Activated T-cell treated with anti-CD3 and anti-CD28 coated beads, Interleukin-2, amount 50 U/mL, for 4 hours (primary cell): ENCODE measurements around the gene BAG3. TPM values are rescaled to one million over a fixed set of nuclear protein-coding genes. Genes with fewer than 3 reads are reported as not detected.

ENCODE experiments used
- total RNA-seq, 3 donors: library from RNA; stranded (reverse); gene quantifications; one replicate each; pipeline ENCODE4 v1.2.1, GENCODE V29; 2021

BAG3 gene
- total RNA-seq, 3 donors from 2014 or later: 14.7 to 21.6 (median 15.8) TPM

Other genes starting within 250 kb of the BAG3 start
- gene RGS10, start 108.7 kb upstream of the BAG3 start, total RNA-seq: 100 to 1,000 TPM; 116 to 163 (median 137) TPM
- gene TIAL1, start 54.4 kb upstream of the BAG3 start, total RNA-seq: 100 to 1,000 TPM; 177 TPM
- gene INPP5F, start 74.7 kb downstream of the BAG3 start, total RNA-seq: 10 to 100 TPM; 18.1 to 23.6 (median 21.1) TPM
- gene MCMBP, start 221.5 kb downstream of the BAG3 start, total RNA-seq: 100 to 1,000 TPM; 135 to 158 (median 142) TPM
- 10 to 100 TPM; 75.4 to 80.3 (median 80.2) TPM for gene SEC23IP, start 241.3 kb downstream of the BAG3 start, total RNA-seq